GM19193 (cell line): ENCODE measurements around the gene LPCAT3.

ENCODE experiments used
- POLR2A ChIP-seq: IDR thresholded peaks from 4 replicates; pipeline ENCODE4 v1.6.1; 2011; ENCODE audit not compliant: insufficient read depth, insufficient read length; ENCODE audit errors: extremely low read depth

The LPCAT3 gene

DNA sequence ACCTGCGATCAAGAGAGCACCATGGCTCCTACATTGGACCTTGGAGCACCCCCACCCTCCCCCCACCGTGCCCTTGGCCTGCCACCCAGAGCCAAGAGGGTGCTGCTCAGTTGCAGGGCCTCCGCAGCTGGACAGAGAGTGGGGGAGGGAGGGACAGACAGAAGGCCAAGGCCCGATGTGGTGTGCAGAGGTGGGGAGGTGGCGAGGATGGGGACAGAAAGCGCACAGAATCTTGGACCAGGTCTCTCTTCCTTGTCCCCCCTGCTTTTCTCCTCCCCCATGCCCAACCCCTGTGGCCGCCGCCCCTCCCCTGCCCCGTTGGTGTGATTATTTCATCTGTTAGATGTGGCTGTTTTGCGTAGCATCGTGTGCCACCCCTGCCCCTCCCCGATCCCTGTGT is 76.5 kb downstream of the LPCAT3 start:
- no peak for TF ChIP-seq POLR2A

DNA sequence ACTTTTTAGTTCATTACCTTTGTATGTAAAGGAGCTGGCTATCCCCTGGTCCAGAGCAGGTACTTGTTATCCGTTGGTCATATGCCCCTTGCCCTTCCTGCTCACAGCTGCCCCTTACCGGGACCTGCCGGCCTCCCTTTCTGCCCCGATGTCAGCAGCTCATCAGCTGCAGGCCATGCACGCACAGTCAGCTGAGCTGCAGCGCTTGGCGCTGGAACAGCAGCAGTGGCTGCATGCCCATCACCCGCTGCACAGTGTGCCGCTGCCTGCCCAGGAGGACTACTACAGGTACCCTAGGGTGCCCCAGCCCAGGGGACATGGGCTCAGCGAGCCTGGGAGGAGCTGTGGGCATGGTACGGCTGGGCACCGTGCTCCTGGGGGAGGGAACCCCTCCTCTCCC is 77.0 kb downstream of the LPCAT3 start:
- TF ChIP-seq POLR2A: no peak

DNA sequence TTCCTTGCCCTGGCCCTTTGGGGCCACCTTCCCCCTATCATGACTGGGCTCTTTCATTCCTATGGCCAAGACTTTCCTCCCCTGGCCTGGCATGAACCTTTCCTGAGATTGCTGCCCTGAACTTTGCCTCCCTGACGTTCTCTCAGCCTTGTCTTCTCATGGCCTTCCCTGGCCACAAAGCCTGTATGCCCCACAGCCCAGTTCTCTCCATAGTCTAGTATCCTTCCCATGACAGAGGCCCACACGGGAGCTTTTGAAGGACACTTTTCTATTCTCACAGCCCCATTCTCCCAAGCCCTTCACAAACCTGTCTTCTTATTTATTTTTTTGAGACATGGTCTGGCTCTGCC is 79.1 kb downstream of the LPCAT3 start:
- no peak for TF ChIP-seq POLR2A

DNA sequence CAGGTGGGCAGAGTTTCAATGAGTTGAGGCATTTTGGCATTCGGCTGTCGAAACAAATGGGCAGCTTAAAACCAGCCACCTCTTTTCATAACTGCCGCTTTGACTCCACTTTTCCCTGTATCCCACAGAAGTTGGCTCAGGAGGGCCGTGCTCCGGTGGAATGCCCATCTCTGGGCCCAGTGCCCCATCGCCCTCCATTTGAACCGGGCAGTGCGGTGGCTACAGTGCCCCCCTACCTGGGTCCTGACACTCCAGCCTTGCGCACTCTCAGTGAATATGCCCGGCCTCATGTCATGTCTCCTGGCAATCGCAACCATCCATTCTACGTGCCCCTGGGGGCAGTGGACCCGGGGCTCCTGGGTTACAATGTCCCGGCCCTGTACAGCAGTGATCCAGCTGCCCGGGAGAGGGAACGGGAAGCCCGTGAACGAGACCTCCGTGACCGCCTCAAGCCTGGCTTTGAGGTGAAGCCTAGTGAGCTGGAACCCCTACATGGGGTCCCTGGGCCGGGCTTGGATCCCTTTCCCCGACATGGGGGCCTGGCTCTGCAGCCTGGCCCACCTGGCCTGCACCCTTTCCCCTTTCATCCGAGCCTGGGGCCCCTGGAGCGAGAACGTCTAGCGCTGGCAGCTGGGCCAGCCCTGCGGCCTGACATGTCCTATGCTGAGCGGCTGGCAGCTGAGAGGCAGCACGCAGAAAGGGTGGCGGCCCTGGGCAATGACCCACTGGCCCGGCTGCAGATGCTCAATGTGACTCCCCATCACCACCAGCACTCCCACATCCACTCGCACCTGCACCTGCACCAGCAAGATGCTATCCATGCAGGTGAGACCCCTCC is 79.7 kb downstream of the LPCAT3 start:
- no peak for TF ChIP-seq POLR2A

DNA sequence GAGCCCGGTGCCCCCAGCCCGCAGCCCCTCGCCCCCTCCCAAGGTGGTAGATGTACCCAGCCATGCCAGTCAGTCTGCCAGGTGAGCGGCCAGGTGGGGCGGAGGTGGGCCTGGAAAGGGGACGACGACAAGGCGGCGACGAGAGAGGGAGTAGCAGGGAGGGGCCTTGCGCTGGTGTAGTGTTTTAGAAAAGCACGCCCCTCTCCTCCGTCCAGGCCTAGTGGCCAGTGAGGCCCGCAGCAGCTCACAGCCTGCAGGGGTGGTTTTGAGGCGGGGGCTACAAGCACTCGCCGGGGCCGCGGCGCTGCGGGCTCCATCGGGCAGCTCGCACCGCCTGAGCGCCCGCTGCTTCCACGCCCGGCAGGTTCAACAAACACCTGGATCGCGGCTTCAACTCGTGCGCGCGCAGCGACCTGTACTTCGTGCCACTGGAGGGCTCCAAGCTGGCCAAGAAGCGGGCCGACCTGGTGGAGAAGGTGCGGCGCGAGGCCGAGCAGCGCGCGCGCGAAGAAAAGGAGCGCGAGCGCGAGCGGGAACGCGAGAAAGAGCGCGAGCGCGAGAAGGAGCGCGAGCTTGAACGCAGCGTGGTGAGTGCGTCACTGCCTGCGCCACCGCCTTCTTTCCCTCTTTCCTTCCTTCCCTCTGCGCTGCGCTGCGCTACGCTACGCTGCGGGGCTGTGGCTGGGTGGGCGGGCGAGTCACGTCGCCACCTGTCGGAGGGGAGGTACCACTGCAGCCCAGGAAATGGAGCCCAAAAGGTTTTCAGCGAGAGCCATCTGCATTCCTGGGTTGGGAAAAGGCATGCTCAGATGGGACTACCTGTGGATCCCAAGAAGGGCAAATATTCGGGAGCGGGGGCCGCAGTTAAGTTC is 80.6 kb downstream of the LPCAT3 start:
- peak; percentile 90 for TF ChIP-seq POLR2A

DNA sequence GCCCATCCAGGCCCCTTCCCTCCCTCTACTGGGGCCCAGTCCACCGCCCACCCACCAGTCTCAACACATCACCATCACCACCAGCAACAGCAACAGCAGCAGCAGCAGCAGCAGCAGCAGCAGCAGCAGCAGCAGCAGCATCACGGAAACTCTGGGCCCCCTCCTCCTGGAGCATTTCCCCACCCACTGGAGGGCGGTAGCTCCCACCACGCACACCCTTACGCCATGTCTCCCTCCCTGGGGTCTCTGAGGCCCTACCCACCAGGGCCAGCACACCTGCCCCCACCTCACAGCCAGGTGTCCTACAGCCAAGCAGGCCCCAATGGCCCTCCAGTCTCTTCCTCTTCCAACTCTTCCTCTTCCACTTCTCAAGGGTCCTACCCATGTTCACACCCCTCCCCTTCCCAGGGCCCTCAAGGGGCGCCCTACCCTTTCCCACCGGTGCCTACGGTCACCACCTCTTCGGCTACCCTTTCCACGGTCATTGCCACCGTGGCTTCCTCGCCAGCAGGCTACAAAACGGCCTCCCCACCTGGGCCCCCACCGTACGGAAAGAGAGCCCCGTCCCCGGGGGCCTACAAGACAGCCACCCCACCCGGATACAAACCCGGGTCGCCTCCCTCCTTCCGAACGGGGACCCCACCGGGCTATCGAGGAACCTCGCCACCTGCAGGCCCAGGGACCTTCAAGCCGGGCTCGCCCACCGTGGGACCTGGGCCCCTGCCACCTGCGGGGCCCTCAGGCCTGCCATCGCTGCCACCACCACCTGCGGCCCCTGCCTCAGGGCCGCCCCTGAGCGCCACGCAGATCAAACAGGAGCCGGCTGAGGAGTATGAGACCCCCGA is 81.4 kb downstream of the LPCAT3 start:
- TF ChIP-seq POLR2A: peak; percentile 38

DNA sequence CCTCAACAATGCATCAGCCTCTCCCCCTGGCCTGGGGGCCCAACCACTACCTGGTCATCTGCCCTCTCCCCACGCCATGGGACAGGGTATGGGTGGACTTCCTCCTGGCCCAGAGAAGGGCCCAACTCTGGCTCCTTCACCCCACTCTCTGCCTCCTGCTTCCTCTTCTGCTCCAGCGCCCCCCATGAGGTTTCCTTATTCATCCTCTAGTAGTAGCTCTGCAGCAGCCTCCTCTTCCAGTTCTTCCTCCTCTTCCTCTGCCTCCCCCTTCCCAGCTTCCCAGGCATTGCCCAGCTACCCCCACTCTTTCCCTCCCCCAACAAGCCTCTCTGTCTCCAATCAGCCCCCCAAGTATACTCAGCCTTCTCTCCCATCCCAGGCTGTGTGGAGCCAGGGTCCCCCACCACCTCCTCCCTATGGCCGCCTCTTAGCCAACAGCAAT is 82.1 kb downstream of the LPCAT3 start:
- TF ChIP-seq POLR2A: no peak

DNA sequence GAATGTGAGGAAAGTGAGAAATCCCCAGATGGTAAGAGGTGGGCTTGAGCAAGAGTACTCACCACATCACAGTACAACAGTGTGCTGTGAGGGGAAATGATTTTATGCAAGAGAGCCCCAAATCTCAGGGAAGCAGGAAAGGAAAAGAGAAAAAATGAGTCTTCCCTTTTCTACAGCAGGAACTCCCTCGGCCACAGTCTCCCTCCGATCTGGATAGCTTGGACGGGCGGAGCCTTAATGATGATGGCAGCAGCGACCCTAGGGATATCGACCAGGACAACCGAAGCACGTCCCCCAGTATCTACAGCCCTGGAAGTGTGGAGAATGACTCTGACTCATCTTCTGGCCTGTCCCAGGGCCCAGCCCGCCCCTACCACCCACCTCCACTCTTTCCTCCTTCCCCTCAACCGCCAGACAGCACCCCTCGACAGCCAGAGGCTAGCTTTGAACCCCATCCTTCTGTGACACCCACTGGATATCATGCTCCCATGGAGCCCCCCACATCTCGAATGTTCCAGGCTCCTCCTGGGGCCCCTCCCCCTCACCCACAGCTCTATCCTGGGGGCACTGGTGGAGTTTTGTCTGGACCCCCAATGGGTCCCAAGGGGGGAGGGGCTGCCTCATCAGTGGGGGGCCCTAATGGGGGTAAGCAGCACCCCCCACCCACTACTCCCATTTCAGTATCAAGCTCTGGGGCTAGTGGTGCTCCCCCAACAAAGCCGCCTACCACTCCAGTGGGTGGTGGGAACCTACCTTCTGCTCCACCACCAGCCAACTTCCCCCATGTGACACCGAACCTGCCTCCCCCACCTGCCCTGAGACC is 82.7 kb downstream of the LPCAT3 start:
- TF ChIP-seq POLR2A: peak; percentile 11

DNA sequence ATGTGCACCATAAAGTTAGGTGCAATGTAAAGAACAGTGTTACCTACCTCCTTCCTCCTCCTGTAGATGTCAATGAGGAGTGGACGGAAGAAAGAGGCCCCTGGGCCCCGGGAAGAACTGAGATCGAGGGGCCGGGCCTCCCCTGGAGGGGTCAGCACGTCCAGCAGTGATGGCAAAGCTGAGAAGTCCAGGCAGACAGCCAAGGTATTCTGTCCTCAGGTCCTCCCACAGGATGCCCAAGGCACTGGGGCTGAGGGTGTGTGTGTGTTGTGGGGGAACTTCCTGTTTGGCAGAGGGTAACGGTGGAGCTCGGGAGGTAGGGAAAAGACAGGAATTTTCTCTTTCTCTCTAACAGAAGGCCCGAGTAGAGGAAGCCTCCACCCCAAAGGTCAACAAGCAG is 84.2 kb downstream of the LPCAT3 start:
- no peak for TF ChIP-seq POLR2A

DNA sequence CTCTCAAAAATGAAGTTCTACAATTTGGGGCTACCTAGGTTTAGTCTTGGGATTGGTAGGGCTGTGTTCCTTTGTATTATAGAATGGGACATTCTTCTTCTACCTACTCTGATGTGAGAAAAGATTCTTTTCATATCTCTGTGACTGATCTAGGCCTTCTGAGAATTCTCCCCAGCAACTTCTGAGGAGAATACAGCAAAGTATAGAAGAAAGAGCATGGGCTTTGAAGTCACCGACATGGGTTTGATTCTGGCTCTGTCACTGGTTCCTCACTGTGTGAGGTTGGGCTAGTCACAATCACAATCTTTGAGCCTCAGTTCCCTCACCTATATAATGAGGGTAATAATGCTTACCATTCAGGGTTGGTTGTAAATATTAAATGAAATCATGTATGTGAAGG is 85.5 kb downstream of the LPCAT3 start:
- TF ChIP-seq POLR2A: no peak

DNA sequence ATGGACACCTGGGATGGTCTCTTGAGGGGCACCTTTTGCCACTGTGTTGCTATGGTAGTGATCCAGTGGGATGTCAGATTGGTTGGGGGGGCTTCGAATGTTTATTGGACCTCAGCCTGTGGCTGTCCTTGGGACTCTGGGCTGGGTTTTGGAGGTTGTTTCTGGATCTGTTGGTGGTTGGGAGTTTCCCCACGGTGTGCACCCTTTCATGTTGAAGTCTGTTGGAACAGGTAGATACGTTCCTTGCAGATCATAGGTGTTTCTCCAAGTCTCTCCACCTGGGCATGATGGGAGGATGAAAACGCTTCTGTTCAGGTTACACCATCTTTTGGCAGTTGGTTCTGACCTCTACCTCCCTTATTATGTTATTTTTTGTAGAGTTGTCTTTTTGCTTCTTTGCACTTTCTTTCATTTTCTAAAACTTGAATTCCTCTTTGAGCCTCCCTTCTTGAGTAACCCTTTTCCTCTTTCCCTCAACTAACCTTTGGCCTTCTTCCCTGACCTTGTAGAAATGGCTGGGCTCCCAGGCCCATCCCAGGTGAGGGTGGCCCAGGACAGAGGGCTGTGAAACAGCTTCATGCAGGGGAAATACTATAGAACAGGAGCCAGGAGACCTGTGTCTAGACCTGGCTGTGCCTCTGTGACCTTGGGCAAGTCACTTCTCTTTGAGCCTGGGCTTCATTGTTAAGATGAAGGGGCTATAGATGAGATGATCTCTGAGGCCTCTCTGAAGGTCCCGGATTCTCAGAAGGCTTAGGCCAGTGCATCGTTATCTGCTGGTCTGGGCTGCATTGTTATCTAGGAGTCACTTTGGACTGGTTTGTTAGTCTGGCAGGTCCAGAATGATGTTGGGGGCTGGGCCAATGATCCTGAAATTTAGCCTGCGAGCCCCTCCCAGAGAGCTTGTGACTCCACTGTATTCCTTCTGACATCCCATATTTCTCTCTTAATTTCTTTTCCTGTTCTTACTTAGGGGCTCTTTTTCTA is 88.5 kb downstream of the LPCAT3 start:
- TF ChIP-seq POLR2A: no peak

DNA sequence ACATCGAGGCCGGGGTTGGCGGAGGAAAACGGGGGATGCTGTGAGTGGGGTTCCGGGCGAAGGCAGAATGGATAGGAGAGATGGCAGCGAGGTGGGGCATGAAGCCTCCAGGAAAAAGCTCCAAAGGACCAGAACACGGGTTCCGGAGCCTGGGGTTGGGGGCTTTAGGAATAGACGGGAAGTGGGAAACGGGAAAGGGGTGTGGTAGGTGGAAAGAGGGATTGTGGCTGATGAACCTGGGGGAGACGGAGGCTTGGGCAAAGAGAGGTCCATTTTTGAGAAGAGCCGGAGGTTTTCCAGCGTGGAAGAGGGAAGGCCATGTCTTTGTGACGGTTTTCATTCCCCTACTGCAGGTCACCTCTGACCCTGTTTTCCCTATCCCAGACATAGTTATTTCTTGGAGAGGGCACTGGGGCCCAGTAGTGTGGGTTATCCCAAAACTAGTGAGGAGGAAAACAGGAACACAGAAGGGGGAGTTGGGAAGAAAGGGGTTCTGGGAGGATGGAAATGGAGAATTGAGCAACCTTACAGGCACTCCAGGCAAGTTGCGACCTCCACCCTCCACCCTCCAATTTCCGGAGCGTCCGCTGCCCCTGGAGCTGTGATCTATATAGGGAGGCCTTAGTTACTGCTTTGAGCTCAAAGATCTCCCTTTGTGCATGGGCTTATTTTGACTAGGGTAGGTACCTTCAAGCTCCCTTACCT is 89.4 kb downstream of the LPCAT3 start:
- no peak for TF ChIP-seq POLR2A

DNA sequence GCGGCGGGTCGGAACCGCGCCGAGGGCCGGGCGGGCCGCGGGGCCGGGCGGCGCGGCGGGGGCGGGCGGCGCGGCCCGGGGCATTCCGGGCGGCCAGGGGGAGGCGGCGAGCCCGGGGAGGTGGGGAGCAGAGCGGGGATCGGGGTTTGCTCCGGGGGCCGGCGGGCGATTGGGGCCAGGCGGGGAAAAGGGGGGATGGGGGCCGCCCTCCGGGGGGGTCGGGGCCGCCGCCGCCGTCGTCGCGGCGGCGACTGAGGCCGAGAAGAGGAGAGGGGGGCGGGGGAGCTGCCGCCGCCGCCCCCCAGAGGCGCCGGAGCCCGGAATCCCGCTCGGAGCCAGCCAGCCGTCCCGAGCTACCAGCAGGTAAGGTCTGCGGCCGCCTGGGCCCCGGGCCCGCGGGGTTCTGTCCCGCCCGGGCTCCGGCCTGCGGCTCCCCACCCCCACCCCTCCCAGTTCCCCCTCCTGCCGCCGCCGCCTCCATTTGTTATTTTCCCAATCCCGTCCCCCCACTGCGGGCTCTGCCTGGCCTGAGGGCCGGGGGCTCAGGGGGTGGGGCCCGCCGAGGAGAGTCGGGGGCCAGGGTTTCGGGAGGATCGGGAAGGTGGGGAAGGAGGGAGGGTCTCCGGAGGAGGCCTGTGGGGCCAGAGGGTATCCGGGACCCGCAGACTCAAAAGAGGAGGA is 90.1 kb downstream of the LPCAT3 start:
- TF ChIP-seq POLR2A: no peak
